Gastroesophageal sphincter (tissue), 3 donors: Measurements from ENCODE around the gene MAT1A.

ENCODE experiments used
- CTCF ChIP-seq, 4 experiments: fragments of 200-600 bp in 2 of 4; fragments of 450-650 bp in 2 of 4; sonication (generic) in 1 of 4; IDR thresholded peaks; one replicate each; pipeline ENCODE4 v1.5.1; 2017 to 2019; ENCODE audit warnings: antibody characterized with exemption in 4 of 4, mild to moderate bottlenecking in 2 of 4, moderate library complexity in 2 of 4
- EP300 ChIP-seq: sonication (generic); formaldehyde crosslinking; IDR thresholded peaks from one replicate; pipeline ENCODE4 v1.6.1; 2017; ENCODE audit warnings: antibody characterized with exemption, mild to moderate bottlenecking
- POLR2A ChIP-seq, 2 donors: fragments of 450-650 bp; IDR thresholded peaks; one replicate each; pipeline ENCODE4 v1.6.1; 2017; ENCODE audit warnings: antibody characterized with exemption in 2 of 2, mild to moderate bottlenecking in 2 of 2, moderate library complexity in 1 of 2
- POLR2AphosphoS5 ChIP-seq: sonication (generic); formaldehyde crosslinking; IDR thresholded peaks from one replicate; pipeline ENCODE4 v1.6.1; 2017; ENCODE audit warnings: antibody characterized with exemption

- no peak for TF ChIP-seq CTCF (IDR thresholded peaks at IDR 0.05)
- no peak for TF ChIP-seq EP300
- no peak for TF ChIP-seq POLR2AphosphoS5
- no peak for TF ChIP-seq POLR2A (IDR thresholded peaks at IDR 0.05)
Measured at GRCh38 chr10:80281292-80281691, 8.2 kb downstream of the MAT1A start.
